H1 (cell line): ENCODE measurements around the gene IFT27. TPM values are rescaled to one million over a fixed set of nuclear protein-coding genes. Genes with fewer than 3 reads are reported as not detected.

Experiments used
- CEBPB ChIP-seq: IDR thresholded peaks from 2 replicates; pipeline ENCODE4 v1.6.1; 2012; ENCODE audit warnings: low read depth, low read length
- polyA plus RNA-seq, 7 experiments: library from polyadenylated mRNA; depleted of rRNA in 3 of 7; stranded (reverse) in 5 of 7; unstranded in 2 of 7; fragments of >200 nt in 5 of 7; fragments of 200-250 nt in 2 of 7; gene quantifications; 1 replicate in 5 of 7; 2 replicates in 1 of 7; 4 replicates in 1 of 7; pipeline versions ENCODE4 v1.2.1 to v1.2.3, GENCODE V29; 2011 to 2013; ENCODE audit warnings: missing spikeins in 2 of 7, mixed read lengths in 2 of 7
- total RNA-seq: library from RNA; stranded (reverse); fragmentation: NEBNext Ultra II Directional; extraction: Animal tissue kit (Norgen Biotek cat#: 25700); gene quantifications from 2 replicates; pipeline ENCODE4 v1.2.1, GENCODE V29; 2021
- TF ChIP-seq, protein P1 (sequence below): fragments of 300-600 bp; sonication (generic); IDR thresholded peaks from 2 replicates; pipeline ENCODE4 v1.7.1; 2012; ENCODE audit warnings: low read length, moderate library complexity, mild to moderate bottlenecking, inconsistent platforms; ENCODE audit not compliant: insufficient replicate concordance

Gene IFT27
- total and polyA plus RNA-seq, 2 of the 8 experiments (the other 6 are each of a cell fraction or from before 2014, with no cell fraction given) = 36.4 to 46.2 TPM

DNA sequence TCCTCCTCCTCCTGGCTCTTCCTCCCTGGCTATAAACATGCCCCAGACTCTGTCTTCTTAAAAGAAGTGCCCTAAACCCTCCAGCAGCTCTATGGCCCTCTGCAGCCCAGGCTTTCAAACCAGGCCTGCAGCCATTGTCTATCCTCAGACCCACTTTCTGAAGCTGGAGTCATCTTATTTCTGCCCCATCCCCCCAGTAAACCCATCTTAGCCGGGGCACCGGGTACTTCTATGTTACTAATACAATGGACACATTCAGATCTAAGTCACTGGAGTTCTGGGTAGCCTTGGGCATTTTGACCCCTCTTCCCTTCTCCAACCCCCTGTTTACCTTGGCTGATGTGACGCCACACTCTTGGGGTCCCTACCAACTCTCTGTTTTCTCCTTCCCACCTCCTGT lies 42.6 kb downstream of the IFT27 start (continued):
- TF ChIP-seq, protein P1, sequence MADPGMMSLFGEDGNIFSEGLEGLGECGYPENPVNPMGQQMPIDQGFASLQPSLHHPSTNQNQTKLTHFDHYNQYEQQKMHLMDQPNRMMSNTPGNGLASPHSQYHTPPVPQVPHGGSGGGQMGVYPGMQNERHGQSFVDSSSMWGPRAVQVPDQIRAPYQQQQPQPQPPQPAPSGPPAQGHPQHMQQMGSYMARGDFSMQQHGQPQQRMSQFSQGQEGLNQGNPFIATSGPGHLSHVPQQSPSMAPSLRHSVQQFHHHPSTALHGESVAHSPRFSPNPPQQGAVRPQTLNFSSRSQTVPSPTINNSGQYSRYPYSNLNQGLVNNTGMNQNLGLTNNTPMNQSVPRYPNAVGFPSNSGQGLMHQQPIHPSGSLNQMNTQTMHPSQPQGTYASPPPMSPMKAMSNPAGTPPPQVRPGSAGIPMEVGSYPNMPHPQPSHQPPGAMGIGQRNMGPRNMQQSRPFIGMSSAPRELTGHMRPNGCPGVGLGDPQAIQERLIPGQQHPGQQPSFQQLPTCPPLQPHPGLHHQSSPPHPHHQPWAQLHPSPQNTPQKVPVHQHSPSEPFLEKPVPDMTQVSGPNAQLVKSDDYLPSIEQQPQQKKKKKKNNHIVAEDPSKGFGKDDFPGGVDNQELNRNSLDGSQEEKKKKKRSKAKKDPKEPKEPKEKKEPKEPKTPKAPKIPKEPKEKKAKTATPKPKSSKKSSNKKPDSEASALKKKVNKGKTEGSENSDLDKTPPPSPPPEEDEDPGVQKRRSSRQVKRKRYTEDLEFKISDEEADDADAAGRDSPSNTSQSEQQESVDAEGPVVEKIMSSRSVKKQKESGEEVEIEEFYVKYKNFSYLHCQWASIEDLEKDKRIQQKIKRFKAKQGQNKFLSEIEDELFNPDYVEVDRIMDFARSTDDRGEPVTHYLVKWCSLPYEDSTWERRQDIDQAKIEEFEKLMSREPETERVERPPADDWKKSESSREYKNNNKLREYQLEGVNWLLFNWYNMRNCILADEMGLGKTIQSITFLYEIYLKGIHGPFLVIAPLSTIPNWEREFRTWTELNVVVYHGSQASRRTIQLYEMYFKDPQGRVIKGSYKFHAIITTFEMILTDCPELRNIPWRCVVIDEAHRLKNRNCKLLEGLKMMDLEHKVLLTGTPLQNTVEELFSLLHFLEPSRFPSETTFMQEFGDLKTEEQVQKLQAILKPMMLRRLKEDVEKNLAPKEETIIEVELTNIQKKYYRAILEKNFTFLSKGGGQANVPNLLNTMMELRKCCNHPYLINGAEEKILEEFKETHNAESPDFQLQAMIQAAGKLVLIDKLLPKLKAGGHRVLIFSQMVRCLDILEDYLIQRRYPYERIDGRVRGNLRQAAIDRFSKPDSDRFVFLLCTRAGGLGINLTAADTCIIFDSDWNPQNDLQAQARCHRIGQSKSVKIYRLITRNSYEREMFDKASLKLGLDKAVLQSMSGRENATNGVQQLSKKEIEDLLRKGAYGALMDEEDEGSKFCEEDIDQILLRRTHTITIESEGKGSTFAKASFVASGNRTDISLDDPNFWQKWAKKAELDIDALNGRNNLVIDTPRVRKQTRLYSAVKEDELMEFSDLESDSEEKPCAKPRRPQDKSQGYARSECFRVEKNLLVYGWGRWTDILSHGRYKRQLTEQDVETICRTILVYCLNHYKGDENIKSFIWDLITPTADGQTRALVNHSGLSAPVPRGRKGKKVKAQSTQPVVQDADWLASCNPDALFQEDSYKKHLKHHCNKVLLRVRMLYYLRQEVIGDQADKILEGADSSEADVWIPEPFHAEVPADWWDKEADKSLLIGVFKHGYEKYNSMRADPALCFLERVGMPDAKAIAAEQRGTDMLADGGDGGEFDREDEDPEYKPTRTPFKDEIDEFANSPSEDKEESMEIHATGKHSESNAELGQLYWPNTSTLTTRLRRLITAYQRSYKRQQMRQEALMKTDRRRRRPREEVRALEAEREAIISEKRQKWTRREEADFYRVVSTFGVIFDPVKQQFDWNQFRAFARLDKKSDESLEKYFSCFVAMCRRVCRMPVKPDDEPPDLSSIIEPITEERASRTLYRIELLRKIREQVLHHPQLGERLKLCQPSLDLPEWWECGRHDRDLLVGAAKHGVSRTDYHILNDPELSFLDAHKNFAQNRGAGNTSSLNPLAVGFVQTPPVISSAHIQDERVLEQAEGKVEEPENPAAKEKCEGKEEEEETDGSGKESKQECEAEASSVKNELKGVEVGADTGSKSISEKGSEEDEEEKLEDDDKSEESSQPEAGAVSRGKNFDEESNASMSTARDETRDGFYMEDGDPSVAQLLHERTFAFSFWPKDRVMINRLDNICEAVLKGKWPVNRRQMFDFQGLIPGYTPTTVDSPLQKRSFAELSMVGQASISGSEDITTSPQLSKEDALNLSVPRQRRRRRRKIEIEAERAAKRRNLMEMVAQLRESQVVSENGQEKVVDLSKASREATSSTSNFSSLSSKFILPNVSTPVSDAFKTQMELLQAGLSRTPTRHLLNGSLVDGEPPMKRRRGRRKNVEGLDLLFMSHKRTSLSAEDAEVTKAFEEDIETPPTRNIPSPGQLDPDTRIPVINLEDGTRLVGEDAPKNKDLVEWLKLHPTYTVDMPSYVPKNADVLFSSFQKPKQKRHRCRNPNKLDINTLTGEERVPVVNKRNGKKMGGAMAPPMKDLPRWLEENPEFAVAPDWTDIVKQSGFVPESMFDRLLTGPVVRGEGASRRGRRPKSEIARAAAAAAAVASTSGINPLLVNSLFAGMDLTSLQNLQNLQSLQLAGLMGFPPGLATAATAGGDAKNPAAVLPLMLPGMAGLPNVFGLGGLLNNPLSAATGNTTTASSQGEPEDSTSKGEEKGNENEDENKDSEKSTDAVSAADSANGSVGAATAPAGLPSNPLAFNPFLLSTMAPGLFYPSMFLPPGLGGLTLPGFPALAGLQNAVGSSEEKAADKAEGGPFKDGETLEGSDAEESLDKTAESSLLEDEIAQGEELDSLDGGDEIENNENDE = no peak
- TF ChIP-seq CEBPB = no peak
